ENCODE measurements around the gene L1CAM.

Gene L1CAM

DNA sequence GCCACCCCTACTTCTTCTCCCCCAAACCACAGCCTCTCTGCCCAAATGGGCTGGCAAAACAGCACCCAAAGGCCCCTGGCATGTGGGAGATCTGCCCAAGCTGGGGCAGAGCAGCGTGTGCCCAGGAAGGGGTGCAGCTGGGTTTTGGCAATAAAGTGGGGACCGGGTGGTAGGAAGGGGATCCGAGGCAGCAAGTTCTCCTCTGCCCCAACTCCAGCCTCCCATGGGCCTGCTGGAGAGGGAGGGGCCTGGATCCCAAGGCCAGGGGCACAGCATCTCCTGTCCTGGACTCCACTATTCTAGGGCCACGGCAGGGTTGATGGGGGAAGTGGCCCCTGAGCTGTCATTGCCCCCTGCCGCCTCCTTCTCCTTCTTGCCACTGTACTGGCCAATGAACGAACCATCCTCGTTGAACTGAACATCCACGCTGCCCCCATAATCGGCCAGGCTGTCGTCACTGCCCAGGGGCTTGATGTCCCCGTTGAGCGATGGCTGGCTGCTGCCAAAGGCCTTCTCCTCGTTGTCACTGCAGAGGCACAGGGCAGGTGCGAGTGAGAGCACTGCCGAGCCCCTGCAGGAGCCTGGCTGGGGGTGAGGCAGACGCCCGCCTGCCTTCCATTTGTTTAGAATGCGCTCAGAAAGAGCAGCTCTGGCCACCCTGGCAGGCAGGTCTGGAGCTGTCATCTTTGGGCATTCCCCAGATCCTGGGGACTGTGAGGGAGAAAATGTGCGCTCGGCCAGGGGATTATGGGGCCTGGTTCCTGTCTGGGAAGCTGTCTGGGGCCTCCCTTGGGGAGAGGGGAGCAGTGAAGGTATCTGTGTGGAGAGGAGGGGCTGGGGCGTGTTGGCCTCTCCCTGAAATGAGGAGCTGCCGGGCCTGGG lies 23.4 kb downstream of the L1CAM start:
- no peak for DNase-seq

DNA sequence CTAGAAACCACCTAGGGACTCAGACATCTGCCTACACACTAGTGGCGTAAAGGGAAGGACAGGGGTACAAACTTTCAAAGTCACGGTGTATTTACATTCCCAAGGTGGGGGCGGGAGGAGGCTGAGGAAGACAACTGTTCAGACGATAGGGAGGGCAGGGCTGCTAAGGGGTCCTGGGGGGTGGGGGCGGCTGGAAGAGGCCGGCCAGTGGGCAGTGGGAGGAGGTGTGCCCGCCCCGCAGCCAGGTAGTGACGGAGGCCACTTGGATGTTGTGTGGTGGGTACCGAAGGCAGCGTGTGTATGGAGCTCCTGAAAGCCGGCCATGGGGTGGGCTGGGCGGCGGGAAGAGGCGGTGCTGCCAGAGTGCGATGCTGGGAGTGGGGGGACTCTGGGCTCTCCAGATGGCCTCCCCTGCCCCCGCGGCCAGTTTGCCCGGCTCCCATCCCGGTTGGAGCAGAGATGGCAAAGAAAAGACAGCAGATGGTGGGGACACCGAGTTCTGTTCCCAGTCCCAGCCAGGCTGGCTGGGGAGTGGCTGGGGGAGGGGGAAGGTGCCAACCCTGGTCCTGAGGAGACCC lies 24.2 kb downstream of the L1CAM start:
- no peak for DNase-seq

DNA sequence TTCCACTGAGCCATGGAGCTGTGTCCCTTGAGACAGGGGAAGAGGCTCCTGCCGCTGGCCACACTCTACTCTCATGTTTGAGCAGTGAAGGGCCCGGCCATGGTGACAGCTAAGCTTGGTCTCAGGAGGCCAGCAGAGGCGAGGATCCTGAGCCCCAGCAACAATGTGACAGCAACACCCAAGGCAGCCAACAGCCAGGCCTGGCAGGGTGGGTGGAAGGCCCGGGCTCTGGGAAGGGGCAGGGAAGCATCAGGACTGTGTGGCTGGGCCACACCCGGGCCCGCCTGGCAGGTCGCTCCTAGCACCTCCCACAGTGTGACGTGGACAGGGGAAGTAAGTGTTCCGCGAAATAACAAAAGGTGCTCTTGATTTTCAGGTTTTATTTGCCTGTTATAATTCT lies 24.8 kb downstream of the L1CAM start:
- no peak for DNase-seq

DNA sequence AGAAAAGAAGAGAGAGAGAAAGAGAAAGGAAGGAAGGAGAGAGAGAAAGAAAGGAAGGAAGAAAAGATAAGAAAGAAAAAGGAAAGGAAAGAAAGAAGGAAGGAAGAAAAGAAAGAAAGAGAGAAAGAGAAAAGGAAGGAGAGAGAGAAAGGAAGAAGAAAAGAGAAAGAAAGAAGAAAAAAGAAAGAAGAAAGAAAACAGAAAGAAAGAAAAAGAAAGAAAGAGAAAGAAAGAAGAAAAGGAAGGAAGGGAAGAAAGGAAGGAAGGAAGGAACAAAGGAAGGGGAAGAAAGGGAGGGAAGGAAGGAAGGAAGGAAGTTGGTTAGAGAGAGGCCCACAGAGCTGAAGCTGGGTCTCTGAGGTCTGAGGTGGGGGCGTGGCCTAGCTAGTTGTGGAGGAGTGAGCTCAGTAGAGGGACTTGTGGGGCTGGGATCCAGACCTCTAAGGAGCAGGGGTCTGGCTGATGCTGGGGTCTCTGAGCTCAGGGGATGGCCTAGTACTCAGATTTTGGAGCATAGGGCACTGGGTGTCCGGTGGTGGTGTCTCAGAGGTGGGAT lies 28.5 kb downstream of the L1CAM start:
- no peak for DNase-seq

DNA sequence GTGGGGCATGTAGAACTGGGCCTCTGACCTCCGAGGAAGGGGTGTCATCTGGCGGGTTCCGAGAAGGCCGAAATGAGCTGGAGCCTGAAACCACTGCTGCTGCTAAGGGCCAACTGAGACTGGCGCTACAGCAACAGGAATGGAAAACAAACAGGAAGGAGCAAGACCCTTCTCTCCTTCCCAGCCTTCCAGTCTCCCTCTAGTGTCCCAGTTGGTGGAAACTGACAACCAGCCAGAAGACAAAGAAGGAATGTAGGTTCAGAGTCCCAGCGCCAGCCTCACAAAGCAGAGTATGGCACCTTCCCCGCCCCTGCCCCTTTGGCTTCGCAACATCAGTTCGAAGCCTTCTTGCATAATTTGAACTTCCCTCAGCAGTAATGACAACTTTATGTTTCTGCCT lies 31.3 kb downstream of the L1CAM start:
- DNase-seq: no peak

DNA sequence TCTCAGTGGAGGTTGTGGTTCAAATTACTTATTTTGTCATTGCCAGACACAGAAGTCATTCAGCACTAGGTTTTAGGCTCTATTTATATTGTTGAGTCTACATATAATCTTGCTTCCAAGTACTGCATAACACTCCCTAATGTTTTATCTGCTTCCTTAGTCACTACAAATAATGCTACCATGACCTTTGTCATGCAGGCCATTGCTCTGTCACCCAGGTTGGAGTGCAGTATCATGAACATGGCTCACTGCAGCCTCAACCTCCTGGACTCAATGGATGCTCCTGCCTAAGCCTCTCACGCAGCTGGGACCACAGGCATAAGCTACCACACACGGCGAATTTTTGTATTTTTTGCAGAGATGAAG lies 32.1 kb downstream of the L1CAM start:
- no peak for DNase-seq

DNA sequence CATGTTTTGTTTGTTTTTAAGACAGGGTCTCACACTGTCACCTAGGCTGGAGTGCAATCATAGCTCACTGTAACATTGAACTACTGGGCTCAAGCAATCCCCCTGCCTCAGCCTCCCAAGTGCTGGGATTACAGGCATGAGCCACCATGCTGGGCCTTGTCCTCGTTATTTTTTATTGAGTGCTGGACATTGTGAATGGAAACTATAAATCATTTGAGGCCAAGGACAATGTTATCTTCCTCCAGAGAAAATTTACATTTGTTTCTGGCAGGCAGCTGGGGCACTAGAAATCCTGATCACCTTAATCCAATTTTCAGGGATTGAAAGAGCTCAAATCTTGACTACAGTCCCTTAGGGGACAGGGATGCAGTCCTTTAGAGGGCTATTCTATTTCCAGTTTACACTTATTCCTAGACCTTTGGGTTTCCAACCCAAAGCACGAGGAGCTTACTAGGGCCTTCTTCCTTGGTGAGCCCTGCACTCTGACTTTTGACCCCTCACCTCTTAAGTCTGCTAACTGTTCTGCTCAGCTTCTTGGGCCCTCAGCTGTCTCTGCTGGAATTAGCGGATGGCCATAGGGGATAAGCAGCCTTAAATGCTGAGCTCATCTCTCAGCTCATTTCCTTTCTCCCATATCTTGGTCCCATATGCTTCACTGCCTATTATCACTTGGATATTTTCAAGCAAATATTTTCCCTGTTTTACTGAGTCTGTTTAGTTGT lies 32.6 kb downstream of the L1CAM start:
- DNase-seq: no peak

DNA sequence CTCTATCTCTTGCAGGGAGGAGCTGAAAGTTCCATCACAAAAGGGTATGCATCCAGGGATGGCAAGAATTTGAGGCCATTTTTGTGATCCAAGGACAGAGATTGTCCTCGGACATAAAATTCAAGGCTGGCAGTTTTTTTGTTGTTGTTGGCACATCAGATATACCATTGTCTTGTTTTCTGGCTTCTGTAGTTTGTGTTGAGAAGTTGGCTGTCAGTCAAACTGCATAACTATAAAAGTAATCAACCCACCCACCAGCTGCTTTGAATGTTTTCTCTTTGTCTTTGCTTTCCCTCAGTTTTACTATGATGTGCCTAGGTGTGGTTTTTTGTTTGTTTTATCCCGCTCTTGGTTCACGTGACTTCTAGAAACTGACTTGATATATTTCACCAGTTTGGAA lies 34.0 kb downstream of the L1CAM start:
- DNase-seq: no peak

DNA sequence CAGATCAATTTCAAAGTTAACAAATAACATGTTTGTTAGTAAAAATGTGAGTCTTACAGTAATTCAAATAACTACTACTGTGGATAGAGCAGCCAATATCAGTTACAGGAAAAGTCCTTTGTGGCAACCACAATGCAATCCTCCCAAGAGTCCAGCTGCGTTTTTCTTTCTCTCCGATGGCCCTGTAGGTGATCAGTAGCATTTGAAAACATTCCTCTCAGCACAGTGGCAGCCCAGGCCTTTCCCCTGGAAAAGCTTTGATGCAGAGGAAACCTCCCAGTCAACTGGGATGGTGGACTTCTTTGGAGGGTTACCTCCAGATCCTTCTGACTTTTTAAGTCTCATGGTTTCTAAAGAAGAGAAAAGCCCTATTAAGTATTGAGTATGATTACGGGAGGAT lies 37.6 kb downstream of the L1CAM start:
- no peak for DNase-seq

DNA sequence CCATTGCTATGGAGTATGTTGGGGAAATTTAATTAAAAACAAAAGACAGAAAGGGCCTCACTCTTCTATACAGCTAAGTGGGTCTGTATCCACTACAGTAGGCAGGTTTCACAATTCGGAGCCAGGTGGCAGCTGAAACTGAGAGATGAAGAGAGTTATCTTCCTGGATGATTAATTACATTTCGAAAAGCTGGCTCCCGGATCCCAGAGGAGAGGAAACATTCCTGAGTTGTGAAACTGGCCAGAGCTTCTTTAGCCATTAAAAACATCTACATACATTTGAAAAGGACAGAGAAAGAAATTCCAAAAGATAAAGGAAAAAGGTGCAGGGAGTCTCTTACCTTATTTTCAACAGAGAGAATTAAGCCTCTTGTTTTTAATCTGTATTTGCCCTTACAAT lies 40.1 kb downstream of the L1CAM start:
- no peak for DNase-seq

DNA sequence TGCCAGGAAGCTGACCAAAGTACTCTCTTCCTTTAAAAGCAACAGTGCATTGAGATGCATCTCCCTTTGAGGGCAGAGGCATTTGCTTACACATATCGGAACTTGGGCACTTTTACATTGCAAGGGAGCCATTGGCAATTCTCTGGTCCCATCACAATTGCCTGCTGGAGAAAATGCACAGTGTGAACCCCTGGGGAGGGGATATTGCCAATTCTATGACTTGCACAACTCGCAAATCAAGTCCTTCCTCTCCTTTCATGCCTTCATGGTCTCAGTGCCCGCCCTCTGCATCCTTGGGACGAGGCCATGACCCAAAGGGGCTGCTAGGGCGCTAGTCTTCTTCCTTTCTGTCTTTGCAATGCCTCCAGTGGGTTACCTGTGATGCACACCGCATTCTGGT lies 40.8 kb downstream of the L1CAM start:
- no peak for DNase-seq

DNA sequence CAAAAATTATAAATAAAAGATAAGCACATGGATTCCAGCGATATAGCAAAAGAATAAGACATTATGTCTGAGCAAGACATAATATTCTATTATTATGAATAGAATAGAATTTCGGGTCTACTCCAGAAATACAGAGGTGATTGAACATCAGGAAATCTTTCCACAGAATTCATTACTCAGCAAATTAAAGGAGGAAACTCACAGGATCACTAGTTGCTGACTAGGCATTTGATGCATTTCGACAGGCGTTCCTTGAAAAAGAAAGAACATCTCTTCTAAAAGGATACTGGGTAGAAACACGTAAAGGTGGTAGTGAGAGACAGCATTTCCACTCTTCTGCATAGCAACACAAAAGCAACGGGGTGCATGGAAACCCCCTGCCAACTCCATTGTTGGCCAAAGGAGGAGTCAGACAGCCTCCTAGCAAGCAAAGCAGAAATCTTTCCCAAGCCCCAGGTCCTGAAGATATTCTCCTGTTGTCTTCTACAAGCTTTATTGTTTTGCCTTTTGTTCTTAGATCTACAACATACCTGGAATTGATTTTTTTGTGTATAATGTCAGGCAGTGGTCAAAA lies 41.4 kb downstream of the L1CAM start:
- no peak for DNase-seq

DNA sequence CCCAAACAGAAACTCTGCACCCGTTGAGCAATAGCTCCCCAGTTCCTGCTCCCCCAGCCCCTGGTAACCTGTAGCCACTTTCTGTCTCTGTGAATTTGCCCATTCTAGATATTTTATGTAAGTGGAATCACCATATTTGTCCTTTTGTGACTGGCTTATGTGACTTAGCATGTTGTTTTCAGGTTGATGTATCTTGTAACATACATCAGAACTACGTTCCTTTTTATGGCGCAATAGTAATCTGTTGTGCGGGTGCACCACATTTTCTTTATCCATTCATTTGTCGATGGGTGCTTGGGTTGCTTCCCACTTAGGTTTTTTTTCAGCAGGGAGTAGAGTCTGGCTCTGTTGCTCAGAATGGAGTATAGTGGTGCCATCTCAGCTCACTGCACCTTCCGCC lies 49.1 kb downstream of the L1CAM start:
- no peak for DNase-seq

DNA sequence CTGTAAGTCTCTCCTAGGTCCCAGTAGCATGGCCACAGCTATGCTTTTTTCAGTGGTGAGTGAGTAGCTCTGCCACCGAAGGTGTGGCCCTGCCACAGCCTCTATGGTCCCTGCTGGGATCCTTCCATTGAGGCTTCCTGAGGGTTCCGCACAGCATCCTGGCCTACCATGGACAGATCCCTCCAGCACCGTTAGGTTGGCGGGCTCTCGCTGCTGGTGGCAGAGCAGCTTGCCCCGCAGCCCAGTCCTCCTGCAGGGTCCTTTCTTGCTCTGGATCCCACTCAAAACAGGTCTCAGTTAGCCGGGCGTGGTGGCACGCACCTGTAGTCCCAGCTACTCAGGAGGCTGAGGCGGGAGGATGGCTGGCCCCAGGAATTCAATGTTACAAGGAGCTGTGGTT lies 53.2 kb downstream of the L1CAM start:
- no peak for DNase-seq

DNA sequence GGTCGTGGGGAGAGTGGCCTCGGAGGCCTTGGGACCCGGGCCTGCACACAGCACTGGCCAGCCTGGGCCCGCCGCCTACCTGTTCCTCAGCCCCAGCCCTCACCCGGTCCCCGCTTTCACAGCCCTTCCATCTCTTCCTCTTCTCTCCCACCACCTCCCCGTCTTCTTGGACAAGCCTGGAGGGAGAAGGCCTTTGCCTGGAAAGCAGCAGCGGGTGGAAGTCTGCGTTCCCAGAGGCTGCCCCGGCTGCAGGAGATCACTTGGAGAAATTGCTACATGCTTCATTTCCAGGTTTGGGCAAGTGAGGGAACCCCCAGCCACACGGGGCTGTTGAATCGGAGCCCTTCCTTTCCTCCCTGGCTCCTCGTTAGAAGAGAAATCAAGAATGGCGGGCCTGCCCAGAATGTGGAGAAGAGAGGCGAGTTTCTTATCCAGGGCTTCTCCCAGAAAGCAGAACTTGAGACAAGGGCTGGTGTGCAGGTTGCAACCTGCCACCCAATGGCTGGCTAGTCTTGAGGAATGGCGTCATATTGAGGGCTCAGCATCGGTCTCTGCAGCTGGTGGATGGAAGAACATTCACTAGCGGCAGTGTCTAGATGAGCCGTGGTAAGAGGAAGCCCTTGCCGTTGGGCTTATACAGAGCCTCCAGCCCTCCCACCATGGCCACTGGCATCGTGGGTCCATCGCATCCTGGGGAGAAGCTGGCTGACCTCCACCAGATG lies 54.4 kb downstream of the L1CAM start:
- DNase-seq: no peak

DNA sequence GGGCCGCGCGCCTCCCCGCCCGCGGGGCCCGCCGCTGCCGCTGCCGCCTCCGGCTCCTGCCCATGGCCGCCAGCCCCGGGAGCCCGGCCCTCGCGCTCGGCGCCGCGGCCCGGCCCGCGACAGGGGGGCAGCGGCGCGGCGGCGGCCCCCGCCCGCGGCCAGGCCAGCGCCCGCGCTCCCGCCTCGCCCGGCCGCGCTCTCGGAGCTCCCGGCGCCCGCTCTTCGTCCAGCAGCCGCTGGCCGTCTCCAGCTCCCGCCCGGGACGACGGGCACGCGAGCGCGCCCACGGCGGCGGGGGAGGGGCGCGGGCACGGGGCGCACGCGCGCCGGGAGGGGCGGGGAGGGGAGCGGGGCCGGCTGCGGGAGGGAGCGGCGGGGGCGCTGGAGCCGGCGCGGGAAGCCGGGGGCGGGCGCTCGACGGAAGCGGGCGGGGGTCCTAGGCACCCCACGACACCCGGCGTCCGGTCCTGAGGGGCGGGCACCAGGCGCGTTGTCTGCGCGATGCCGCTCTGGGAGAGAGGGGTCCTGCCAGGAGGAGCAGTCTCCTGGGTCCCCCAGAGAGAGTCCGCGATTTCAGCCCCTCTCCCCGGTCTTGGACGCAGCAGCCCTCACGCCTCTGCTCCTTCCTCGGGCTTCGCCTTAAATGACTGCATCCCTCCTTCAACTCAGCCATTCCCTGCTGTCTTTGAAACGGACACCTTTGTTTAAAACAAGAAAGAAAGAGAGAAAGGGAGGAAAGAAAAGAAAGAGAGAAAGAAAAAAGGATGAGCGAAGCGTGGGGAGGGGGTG lies 55.1 kb downstream of the L1CAM start:
- DNase-seq: no peak

DNA sequence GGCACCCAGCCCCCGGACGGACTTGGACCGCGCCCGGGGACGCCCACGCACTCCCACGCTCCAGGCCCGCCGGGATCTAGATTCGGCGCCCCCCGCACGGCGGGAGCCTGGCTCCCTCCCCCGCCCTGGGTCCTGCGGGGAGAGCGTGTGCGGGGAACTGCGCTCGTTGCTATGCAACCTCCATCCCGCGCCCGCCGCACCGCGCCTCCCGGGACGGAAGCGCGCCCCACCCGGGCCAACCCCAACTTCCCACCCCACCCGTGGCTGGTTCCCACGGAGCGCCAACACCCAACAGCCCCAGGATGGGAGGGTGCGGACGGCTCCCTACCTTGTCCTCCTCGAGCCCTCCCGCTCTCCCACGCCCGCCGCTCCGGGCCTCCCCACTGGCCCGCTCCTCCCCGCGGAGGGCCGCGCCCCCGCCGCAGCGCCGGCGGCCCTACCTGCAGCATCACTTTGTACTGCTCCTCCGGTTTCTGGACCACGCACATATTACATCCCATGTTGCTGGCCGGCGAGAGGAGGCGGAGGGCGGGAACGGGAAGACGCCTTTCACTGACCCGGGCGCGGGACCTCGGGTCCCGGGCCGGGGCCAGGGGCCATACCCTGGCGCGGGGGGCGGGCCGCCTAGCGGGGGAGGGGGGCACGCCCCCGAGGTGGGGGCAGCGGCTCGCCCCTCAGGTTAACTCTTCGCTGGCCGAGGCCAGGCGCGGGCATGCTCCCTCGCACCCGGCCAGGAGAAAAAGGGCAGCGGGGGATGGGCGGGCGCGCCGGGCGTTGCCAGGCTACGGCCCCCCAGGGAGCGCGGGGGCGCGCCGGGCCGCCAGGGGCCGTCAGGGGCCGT lies 56.0 kb downstream of the L1CAM start, which contains the start of gene PDZD4:
Gene PDZD4 (minus strand): TSS at position 746 of the 841 bp plus-strand sequence. CDS start 246 bp downstream, at position 500.
- DNase-seq: no peak

DNA sequence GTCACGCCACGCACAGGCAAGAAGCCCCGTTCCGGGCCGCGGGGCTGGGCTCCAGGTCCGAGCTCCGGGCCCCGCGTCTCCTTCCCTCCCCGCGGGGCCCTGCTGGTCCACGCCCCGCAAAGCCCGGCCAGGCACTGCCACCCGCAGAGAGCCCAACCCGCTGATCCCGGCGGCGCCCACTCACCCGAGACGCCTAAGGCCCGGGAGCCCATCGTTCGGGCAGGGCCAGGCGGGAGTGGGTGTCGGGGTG lies 56.5 kb downstream of the L1CAM start:
- no peak for DNase-seq

DNA sequence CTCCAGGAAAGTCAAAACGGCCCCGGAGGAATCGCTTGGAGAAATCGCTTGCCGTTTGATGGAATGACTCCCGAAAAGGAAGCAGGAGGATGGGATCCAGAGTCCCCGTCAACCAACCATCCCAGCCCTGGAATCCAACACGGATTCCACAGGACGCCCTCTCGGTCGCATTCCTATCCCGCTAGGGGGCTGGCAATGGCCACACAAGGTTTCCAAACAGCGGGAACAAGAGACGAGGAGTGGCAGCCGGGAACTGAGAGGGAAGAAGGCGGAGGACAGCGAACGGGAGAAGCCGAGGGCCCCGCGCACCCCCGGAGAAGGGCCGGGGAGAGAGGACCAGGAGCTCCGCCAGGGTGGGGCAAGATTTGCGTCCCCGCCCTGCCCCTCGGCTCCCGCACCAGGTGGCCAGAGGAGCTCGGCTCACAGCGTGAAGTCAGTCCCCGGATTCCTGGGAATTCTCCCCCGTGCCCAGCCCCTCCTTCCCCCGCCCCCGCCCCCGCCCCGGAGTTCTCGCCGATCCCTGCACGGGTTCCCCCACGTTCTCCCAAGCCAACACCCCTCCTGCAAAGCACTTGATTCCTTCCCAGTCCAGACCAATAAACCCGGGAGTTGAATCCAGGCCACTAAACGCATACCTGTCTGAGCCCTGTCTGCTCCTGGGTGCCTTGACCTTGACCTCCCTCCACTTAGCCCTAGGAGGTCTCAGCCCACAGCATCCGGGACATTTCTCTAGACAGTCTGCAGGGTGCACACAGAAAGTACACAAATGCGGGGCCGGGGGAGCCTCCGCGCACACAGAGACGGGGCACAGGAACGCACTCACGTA lies 57.0 kb downstream of the L1CAM start:
- DNase-seq: no peak

DNA sequence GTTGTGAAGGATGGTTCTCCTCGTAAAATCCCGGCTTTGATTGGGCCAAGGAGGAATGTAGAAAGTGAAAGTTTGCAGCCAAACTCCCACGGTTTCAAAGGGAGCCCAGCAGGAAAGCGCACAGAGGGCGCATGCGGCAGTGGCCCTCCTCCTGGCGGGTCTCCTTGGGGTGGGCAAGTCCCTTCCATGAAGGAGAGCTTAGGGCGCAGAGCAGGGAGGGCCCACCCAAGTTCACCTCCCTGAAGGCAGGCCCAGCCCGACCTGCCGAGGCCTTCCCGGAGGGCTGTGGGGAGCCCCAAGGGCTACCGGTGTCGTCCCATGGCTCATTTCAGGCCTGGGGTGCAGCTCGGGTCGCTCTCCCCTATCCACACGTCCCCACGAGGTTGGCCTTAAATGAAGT lies 57.7 kb downstream of the L1CAM start:
- no peak for DNase-seq

Measured in activated CD4-positive, alpha-beta T cell treated with anti-CD3 and anti-CD28 coated beads for 1 hour (primary cell).